GM15510 (cell line): ENCODE results near the gene ITIH4.

Experiments
- POLR2A ChIP-seq: IDR thresholded peaks from 3 replicates; pipeline ENCODE4 v1.6.1; 2011; ENCODE audit warnings: borderline replicate concordance; ENCODE audit not compliant: insufficient read length; ENCODE audit errors: extremely low read depth

Gene ITIH4

DNA sequence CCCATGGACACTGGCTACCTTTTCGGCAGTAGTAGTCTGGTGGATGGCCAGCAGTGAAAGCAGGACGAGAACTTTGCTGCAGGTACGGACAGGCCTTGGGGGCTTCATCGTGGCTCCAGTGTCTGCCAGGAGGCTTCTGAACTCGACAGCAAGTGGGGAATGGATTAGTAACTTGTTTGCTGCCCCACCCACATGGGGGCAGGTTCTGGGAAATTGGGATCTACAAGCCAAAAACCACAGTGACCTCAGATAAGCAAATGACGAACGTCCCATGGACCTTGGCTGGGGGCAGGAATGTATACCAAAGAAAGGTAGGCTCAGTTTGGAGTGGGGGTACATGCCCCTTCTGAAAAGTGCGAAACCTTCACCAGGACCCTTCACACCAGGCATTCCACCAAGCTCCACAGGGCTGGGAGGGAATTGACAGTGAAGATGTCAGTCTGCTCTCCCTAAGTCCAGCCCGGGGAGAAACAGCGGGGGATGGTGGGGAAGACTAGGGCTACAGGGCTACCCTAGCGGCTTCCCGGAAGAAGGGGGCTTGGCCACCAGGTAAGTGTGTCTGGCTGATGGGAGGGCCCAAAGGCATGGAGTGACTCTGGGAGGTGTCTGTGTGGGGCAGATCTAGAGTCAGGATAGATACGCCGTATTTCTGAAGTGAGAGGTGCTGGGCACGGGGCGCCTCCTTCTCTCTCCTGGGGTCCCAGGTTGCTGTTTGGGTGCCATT is at the start of gene ITIH4:
Gene ITIH4 (minus strand): TSS at position 138 of the 724 bp plus-strand sequence. CDS start 30 bp downstream, at position 108.
- no peak for TF ChIP-seq POLR2A

DNA sequence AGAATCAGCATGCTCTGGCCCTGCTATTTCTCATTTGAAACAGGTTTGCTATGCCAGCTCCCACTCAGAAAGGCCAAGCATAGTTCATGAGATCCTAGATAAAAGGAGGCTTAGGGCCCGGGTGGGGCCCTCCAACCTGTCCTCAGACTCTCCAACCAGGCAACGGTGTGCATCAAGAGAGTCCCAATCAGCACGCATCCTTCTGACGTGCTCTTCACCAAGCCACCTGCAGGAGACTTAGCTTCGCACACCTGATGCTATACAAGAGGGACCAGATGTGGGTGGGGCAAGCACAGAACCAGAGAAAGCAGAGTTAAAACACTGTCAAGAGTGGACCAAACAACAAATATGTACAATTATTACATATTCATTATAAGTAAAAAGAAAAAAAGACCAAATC is 49.6 kb upstream of the ITIH4 start:
- TF ChIP-seq POLR2A = no peak

DNA sequence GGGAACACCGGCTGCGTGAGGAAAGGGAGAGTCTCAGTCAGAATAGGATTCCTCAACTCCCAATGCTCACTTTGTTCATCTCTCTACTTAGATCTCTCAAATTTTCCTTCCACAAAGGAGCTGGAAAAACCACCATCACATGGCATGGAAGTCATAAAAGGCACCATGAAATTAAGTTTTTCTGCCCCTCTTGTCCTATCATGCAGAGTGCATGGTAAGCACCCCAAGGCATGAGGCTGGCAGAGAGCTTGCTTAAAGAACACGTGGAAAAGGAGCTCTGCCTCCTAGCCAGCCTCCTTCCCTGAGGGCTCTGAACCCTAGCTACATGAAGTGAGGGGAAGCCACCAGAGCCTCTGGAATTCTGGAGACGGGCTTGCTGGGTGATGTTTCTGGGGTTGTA is 49.1 kb upstream of the ITIH4 start:
- no peak for TF ChIP-seq POLR2A

DNA sequence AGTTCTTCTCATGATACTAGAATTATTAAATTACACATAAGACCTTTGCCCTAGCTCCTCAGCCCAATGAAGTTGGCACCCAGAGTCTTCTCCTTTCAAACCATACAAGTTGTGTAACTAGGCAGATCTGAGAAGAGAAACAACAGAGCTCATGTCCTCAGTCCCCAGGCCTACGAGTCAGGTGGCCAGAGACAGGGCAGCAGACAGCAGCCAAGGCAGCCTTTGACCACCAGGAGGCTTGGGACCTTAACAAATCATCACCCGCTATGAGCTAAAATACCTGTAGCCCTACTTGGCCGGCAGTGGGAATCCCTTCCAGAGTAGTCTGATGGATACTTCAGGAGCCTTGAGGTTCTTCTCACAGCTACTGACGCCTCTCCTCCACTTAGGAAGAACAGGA is 48.6 kb upstream of the ITIH4 start:
- TF ChIP-seq POLR2A = no peak

DNA sequence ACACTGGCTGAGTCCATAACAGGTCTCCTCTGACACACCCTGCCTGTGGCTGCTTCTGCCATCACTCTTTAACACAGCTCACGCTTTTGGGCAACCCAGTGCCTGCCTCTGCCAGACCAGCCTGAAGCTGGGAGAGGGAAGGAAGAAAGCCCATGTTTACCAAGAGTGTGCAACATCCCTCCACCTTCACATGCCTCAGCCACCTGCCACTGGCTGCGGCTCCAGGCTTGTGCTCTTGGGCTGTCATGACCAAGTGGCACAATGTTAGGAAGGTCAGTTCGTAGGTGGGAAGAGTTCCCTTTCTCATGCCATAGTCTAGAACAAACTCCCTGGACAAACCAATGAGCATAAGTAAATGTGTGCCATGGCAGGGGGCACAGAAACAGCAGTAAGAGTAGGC is 46.6 kb upstream of the ITIH4 start:
- no peak for TF ChIP-seq POLR2A

DNA sequence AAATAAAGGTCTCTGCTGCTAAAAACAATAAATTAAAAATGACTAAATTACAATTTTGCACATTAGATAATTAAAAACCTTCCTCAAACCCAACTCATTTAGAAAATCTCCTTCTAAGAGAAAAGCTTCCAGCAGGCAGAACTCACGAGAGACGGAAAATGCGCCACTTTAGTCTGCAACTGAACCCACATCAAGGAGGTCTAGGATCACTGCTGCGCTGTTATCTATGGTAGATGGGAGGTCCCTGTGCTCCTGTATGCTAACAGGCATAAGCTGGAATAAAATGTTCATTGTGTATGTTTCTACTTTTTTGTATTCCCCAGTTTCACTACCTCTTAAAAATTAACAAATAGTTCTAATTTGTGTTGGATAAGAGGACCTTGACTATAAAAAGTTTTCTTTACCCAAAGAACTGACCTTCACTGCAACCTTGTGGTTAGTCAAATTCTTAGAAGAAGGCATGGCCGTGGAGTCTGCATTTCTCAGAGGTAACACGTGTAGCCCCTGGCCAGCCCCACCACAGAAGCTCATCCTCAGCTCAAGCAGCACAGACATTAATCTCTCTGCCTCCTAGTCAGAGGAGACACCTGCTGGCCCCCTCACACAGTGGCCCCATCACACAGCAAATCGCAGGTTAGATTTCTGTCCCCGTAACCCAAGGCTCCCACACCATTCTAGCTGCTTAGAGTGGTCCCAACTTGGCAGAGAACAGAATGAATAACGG is 44.6 kb upstream of the ITIH4 start:
- no peak for TF ChIP-seq POLR2A

DNA sequence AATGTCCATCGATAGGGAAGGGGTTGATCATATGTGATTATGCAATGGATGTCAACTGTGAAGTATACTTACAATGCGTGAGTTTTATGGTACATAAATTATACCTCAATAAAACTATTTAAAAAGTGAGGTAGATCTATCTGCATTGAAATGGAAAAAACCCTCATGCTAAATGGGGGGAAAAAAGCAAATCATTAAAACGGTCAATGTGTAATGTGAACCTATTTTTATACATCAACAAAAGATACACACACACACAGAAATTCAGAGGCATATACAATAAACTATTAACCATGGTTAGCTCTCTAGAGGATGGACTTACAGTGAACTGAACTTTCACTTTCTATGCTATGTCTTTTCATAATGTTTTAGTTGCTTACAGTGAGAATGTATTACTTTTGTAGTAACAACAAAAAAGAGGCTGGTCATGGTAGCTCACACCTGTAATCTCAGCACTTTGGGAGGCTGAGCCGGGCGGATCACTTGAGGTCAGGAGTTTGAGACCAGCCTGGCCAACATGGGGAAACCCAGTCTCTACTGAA is 43.8 kb upstream of the ITIH4 start:
- no peak for TF ChIP-seq POLR2A

DNA sequence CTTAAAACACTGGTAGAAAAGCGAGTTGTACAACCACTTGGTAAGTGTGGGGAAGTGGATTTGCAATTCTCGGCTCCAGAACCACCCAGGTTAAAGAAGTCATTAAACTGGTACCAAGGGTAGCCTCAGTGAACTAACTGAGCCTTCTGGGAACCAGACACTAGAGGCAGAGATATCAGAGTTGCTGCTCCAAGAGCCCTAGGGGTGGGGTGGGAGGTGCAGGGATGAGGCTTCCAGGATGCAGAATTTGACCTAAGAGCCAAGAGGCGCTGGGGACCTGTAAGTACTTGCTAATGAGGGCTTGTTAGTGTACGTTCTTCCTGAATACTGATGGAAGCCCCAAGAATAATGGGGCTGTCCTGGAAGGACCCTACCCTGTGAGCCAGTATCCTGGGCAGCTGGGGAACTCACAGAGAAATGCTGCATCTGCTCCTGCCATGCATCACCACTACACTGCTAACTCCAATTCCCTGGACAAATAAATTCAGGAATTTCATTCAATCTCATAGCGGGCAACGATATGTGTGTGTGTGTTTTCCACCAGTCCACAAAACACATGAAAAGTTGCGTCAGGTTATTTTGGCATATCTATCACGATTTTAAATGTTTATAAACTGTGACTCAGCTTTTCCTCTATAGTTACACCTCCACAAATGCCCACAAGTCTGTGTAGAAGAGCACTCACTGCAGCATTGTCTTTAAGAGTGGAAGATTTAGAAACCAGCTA is 43.1 kb upstream of the ITIH4 start:
- no peak for TF ChIP-seq POLR2A

DNA sequence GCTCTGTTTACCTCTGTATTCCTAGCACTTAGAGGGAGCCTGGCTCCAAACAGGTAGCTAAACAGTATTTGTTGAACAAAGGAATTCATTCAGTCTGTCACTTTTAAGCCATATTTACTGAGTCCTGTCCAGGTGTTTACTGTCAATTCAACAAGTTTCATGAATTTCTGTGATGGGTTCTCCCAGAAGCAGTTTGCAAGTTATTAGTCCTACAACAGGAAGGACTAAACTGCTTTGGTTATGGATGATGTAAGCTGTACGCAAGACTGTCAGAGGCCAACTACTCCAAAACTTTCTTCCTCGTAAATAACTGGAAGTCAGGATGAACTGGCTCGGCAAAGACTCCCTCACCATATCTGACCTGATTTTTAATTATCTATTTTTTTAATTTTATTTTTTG is 41.8 kb upstream of the ITIH4 start:
- no peak for TF ChIP-seq POLR2A

DNA sequence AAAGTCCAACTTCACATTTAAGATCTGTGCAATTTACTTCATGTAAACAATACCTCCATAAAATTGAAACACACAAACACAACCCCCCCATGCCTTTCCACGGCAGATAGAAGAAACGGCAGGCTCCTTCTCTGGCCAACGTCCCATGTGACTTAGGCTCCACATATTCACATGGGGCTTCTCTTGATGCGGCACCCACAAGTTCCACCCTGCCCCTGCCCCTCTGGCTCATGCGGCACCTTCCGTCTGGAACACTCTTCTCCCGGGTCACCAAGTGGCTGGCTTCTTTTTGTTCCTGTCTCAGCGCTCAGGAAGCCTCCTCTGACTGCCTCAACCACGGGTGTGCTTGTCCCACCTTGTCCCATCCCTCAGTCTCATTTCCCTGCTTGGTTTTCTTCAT is 41.3 kb upstream of the ITIH4 start:
- no peak for TF ChIP-seq POLR2A

DNA sequence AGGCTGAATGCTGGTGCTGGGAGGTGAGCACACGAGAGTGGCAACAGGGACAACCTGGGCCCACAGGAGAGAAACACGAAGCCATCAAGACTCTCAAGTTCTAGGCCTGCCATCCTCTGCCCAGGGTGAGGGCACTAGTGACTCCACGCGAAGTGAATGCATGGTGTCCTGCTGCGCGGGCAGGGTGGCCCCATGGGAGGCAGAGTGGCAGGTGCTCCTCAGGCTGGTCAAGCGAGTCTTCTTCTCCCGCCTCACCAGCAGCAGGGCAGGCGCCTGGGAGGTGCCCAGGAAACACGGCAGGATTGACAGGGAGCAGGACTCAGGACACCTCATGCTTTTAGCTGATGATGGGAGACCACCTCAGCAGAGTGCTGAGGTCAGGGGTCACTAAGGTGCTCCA is 40.0 kb upstream of the ITIH4 start:
- TF ChIP-seq POLR2A = no peak

DNA sequence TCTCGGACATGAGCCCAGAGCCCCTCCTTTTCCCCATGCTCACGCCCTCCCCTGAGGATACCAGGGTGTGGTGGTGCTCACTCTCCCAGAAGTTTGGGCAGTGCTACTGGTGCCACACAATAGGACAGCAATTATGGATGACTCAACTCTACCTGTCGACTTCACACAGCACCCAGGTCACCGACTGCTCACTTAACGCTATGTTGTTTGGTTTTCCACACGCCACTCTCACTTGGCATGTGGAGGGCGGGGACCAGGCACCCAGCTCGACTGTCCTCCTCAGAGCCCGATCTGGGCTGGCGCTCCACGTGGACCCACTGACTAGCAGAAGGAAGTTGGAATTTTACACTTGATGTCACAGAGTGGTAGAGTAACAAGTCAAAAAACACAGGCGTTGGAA is 36.0 kb upstream of the ITIH4 start:
- no peak for TF ChIP-seq POLR2A

DNA sequence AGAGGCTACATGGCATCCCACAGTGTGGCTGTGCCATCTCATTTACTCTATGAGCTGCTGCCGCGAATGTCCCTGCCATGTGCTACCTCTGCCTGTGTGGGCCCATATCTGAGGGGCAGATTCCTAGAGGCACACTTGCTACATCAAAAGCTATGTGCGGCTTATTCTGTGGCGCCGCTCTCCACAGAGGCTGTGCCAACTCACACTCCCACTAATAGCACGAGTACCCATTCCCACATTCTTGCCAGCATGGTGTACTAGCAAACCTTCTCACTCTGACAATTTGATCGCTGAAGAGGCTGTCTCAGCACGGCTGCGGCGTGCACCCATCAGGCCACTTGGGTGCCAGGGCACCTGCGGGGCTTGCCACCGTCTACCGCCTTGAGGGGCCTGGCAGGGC is 35.5 kb upstream of the ITIH4 start:
- no peak for TF ChIP-seq POLR2A

DNA sequence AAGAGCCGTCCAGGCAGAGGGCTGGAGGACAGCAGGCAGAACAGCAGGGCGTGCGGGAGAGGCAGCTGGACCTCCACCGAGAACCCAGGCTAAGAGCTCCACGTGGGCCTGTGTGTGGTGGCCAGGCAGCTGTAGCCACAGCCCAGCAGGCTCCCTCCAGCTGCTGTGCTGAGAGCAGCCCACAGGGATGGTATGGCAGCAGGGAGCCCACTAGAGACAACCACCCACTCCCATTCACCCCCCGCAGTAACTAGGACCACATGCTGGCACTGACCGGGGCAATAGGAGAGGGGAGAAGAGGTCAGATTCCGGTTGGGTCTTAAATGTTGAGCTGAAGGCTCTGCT is 29.9 kb upstream of the ITIH4 start:
- no peak for TF ChIP-seq POLR2A

DNA sequence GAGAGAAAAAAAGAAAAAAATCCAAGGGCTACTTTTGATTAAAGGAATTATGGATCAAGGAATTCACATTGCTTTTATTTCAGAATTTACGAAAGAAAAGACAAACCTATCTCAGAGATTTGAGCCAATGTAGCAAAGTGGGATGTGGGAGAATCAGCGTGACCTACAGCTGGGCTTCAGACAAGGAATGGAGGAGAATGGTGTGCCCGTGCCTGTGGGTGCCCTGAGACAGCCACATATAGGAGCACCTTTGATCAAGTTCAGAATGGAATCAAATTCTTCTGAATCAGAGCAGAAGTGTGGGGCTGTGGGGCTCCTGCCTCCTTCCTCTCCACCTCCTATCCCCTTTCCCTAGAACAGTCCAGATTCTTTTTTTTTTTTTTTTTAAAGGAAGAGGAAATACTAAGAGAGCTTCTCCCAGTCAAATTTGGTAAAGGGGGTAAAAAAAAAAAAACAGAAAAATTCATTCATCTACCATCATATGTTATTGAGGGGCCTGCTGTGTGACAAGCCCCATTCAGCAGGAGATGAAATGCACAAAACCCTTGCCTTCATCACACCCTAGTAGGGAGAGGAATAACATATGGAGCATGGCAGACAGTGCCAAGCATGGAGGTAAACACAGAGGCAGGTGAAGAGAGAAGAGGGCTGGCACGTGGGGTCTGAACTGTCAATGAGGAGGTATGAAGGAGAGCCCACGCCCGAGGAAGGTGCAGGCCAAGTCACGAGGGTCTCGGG is 29.4 kb upstream of the ITIH4 start:
- no peak for TF ChIP-seq POLR2A

DNA sequence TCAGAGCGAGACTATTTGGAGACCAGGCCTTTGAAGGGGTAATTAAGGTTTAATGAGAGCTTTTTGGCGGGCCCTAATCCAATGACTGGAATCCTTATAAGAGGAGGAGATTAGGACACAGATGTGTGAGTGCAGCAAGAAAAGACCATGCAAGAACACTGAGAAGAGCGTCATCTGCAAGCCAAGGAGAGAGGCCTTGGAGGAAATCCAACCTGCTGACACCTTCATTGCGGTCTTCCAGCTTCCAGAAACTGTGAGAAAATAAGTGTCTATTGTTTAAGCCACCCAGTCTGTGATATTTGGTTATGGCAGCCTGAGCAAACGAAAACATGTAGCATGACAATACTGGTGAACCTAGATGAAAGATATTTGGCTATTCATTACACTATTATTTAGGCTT is 27.4 kb upstream of the ITIH4 start:
- no peak for TF ChIP-seq POLR2A

DNA sequence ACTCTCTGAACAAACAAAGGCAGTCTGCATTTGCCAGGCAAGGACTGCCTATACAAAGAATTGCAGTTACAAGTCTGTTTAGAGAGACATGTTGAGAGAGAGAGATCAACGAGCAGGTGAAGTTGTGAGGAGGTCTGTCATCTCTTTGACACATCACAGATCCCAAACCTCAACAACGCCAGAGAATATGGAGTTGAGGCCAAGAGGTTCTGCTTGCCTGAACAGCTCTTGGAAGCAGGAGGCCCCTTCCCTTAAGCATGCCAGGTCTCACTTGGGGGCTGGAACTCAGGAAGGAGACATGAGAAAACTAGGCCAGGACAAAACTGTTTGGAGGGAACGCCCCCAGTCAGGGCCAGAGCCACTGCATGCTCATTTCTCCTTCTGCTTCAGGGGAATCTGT is 26.7 kb upstream of the ITIH4 start:
- TF ChIP-seq POLR2A = no peak
